ACC112 (cell line): Measurements from ENCODE around the gene HLA-DQB1.
"Not testable (repeated sequence)": the region's sequence is repeated elsewhere in the genome, so short reads cannot be mapped to it uniquely, and the experiment has no call there.

ENCODE experiments used
- H2AFZ ChIP-seq: fragments of 200-600 bp; sonication (generic); one replicate; pipeline ENCODE4 v1.6.0; 2017; ENCODE audit warnings: antibody characterized with exemption, low read length; ENCODE audit not compliant: unreplicated experiment
- H3K27ac ChIP-seq: fragments of 200-600 bp; sonication (generic); 2 replicates; pipeline ENCODE4 v1.5.1; 2014; ENCODE audit warnings: low read depth, mild to moderate bottlenecking, antibody characterized with exemption, low read length, moderate library complexity
- H3K27me3 ChIP-seq: fragments of 200-600 bp; sonication (generic); 2 replicates; pipeline ENCODE4 v1.6.1; 2014; ENCODE audit warnings: mild to moderate bottlenecking, antibody characterized with exemption, low read length, moderate library complexity, mixed read lengths; ENCODE audit not compliant: insufficient read depth
- H3K36me3 ChIP-seq: fragments of 200-600 bp; sonication (generic); 2 replicates; pipeline ENCODE4 v1.6.1; 2016; ENCODE audit warnings: mild to moderate bottlenecking, antibody characterized with exemption, low read length, moderate library complexity, mixed read lengths; ENCODE audit not compliant: insufficient read depth
- H3K4me1 ChIP-seq: fragments of 200-600 bp; sonication (generic); one replicate; pipeline ENCODE4 v1.6.1; 2016; ENCODE audit warnings: low read length, mixed read lengths; ENCODE audit not compliant: insufficient read depth, unreplicated experiment, control insufficient read depth
- H3K4me3 ChIP-seq: fragments of 200-600 bp; sonication (generic); 2 replicates; pipeline ENCODE4 v1.5.1; 2014; ENCODE audit warnings: mild to moderate bottlenecking, low read depth, low read length
- H3K79me2 ChIP-seq: fragments of 200-600 bp; sonication (generic); one replicate; pipeline ENCODE4 v1.6.0; 2016; ENCODE audit warnings: low read length; ENCODE audit not compliant: control insufficient read depth, unreplicated experiment, insufficient read depth

The HLA-DQB1 gene

GRCh38 chr6:32666420-32667300, at the start of gene HLA-DQB1:
TSS of gene HLA-DQB1 (minus strand) at chr6:32666657. CDS start at chr6:32666607, 50 bp downstream.
- Histone ChIP-seq H3K79me2 (no peaks in the 10 kb centered on the region), H3K27ac (no peak within 1 kb of the TSS), H3K27me3 (peaks cover 32% of the 10 kb centered on the region; the same call in 1 of the 2 replicates), H3K4me1 (no peaks in the 10 kb centered on the region), H3K4me3 (no peak within 1 kb of the TSS), H2AFZ (no peak within 1 kb of the TSS), H3K36me3 (no peaks in the 10 kb centered on the region)

GRCh38 chr6:32713241-32713640, 46.8 kb upstream of the HLA-DQB1 start:
- Histone ChIP-seq H3K27ac (no peak overlapping the region), H3K4me1 (no peaks in the 10 kb centered on the region), H3K27me3 (peaks cover 46% of the 10 kb centered on the region), H3K79me2 (no peaks in the 10 kb centered on the region), H3K36me3 (no peaks in the 10 kb centered on the region), H3K4me3 (no peak overlapping the region), H2AFZ (no peak overlapping the region)

GRCh38 chr6:32709625-32710024, 43.2 kb upstream of the HLA-DQB1 start:
- H3K4me1 ChIP-seq, result no peaks in the 10 kb centered on the region
- H3K4me3 ChIP-seq, result no peak overlapping the region
- H3K27ac ChIP-seq, result no peak overlapping the region
- no peaks in the 10 kb centered on the region for H3K79me2 ChIP-seq
- no peak overlapping the region for H2AFZ ChIP-seq
- no peaks in the 10 kb centered on the region for H3K36me3 ChIP-seq
- peaks cover 37% of the 10 kb centered on the region for H3K27me3 ChIP-seq

- not testable (repeated sequence) for H3K36me3 ChIP-seq, H2AFZ ChIP-seq, H3K27ac ChIP-seq, H3K4me1 ChIP-seq, H3K4me3 ChIP-seq, H3K79me2 ChIP-seq
- H3K27me3 ChIP-seq, result peaks cover 43% of the 10 kb centered on the region
Observed at GRCh38 chr6:32705164-32705563, 38.7 kb upstream of the HLA-DQB1 start.

GRCh38 chr6:32703347-32703746, 36.9 kb upstream of the HLA-DQB1 start:
- Histone ChIP-seq H3K79me2 (no peaks in the 10 kb centered on the region), H3K27ac (no peak overlapping the region), H3K4me3 (no peak overlapping the region), H2AFZ (no peak overlapping the region), H3K36me3 (no peaks in the 10 kb centered on the region), H3K4me1 (no peaks in the 10 kb centered on the region), H3K27me3 (peaks cover 46% of the 10 kb centered on the region)

- no peak overlapping the region for H3K27ac ChIP-seq
- H3K27me3 ChIP-seq, result peaks cover 58% of the 10 kb centered on the region
- H3K4me3 ChIP-seq, result no peak overlapping the region
- H3K36me3 ChIP-seq, result no peaks in the 10 kb centered on the region
- no peaks in the 10 kb centered on the region for H3K79me2 ChIP-seq
- H3K4me1 ChIP-seq, result no peaks in the 10 kb centered on the region
- no peak overlapping the region for H2AFZ ChIP-seq
Observed at GRCh38 chr6:32700391-32701040, 34.1 kb upstream of the HLA-DQB1 start.

- H3K79me2 ChIP-seq, result no peaks in the 10 kb centered on the region
- H3K4me3 ChIP-seq, result no peak overlapping the region
- H3K36me3 ChIP-seq, result no peaks in the 10 kb centered on the region
- H3K27me3 ChIP-seq, result peaks cover 40% of the 10 kb centered on the region
- no peak overlapping the region for H3K27ac ChIP-seq
- no peaks in the 10 kb centered on the region for H3K4me1 ChIP-seq
- H2AFZ ChIP-seq, result no peak overlapping the region
Observed at GRCh38 chr6:32697031-32697430, 30.6 kb upstream of the HLA-DQB1 start.

GRCh38 chr6:32692019-32692418, 25.6 kb upstream of the HLA-DQB1 start:
- H3K36me3 ChIP-seq, result no peaks in the 10 kb centered on the region
- no peaks in the 10 kb centered on the region for H3K4me1 ChIP-seq
- no peaks in the 10 kb centered on the region for H3K79me2 ChIP-seq
- peaks cover 34% of the 10 kb centered on the region for H3K27me3 ChIP-seq
- H3K4me3 ChIP-seq, result no peak overlapping the region
- H2AFZ ChIP-seq, result no peak overlapping the region
- H3K27ac ChIP-seq, result no peak overlapping the region

- Histone ChIP-seq H3K36me3 (no peaks in the 10 kb centered on the region), H3K27me3 (peaks cover 47% of the 10 kb centered on the region), H3K27ac (no peak overlapping the region), H2AFZ (no peak overlapping the region), H3K4me1 (no peaks in the 10 kb centered on the region), H3K79me2 (no peaks in the 10 kb centered on the region), H3K4me3 (no peak overlapping the region)
Observed at GRCh38 chr6:32689531-32690501, 23.4 kb upstream of the HLA-DQB1 start.

- Histone ChIP-seq H3K27ac (no peak overlapping the region), H3K4me3 (no peak overlapping the region), H3K36me3 (no peaks in the 10 kb centered on the region), H3K27me3 (peaks cover 65% of the 10 kb centered on the region), H2AFZ (no peak overlapping the region), H3K4me1 (no peaks in the 10 kb centered on the region), H3K79me2 (no peaks in the 10 kb centered on the region)
Observed at GRCh38 chr6:32685603-32686002, 19.1 kb upstream of the HLA-DQB1 start.
